H1 (cell line): ENCODE measurements around the gene SMARCC2.

Source experiments
- POLR2AphosphoS5 ChIP-seq: IDR thresholded peaks from 2 replicates; pipeline ENCODE4 v1.6.1; 2011; ENCODE audit warnings: low read depth, low read length
- RNF2 ChIP-seq: fragments of 200-900, 300-1000 bp; sonication (generic); IDR thresholded peaks from 2 replicates; pipeline ENCODE4 v1.7.1; 2016; ENCODE audit warnings: borderline replicate concordance, low read depth, mild to moderate bottlenecking, antibody characterized with exemption, low read length; ENCODE audit not compliant: poor library complexity, severe bottlenecking; ENCODE audit errors: missing control alignments

- TF ChIP-seq RNF2: no peak
- peak; percentile 81 for TF ChIP-seq POLR2AphosphoS5
Observed at GRCh38 chr12:56160193-56160763, 29.0 kb downstream of the SMARCC2 start.
